Panc1 (cell line): ENCODE data around the gene MOB2. TPM values are rescaled to one million over a fixed set of nuclear protein-coding genes. Genes with fewer than 3 reads are reported as not detected.
"Not testable (repeated sequence)": the region's sequence is repeated elsewhere in the genome, so short reads cannot be mapped to it uniquely, and the experiment has no call there.

Experiments used
- ATAC-seq: fragments of 200-7000 bp; cut with Tn5 transposase; 2 replicates; pipeline ENCODE4 v1.9.1; 2020; ENCODE audit warnings: mild to moderate bottlenecking, moderate library complexity
- BruUV-seq: library from RNA; stranded (reverse); fragments of 400-500 nt; replicated peaks from 2 replicates; lab custom pipeline; 2021; lab: Mats Ljungman, UMichigan
- CTCF ChIA-PET: fragments of 300-600 bp; sonication (Branson Sonifier 250); formaldehyde crosslinking; loops from one replicate; lab custom pipeline; 2022; ENCODE audit warnings: antibody characterized with exemption; lab: Charles Lee
- POLR2A ChIA-PET: fragments of 300-600 bp; sonication (Branson Sonifier 250); formaldehyde crosslinking; loops from one replicate; lab custom pipeline; 2022; ENCODE audit warnings: antibody characterized with exemption; lab: Charles Lee
- DNase-seq: peaks from one replicate; pipeline ENCODE4 v3.0.0-alpha.2; 2010; ENCODE audit warnings: low read depth, low spot score
- H3K27ac ChIP-seq: 2 replicates; pipeline ENCODE4 v1.5.1; 2011; ENCODE audit warnings: mild to moderate bottlenecking, low read length, inconsistent platforms
- H3K27me3 ChIP-seq: fragments of 200-500 bp; sonication (Bioruptor generic); 2 replicates; pipeline ENCODE4 v1.6.0; 2014; ENCODE audit warnings: low read length, inconsistent platforms; ENCODE audit not compliant: control insufficient read depth, insufficient read depth
- H3K36me3 ChIP-seq: fragments of 200-500 bp; sonication (Bioruptor generic); 2 replicates; pipeline ENCODE4 v1.5.1; 2014; ENCODE audit warnings: inconsistent platforms, mild to moderate bottlenecking, low read length, moderate library complexity; ENCODE audit not compliant: control insufficient read depth, insufficient read depth
- H3K4me1 ChIP-seq: 2 replicates; pipeline ENCODE4 v1.5.1; 2011; ENCODE audit warnings: inconsistent platforms, mild to moderate bottlenecking, low read length, moderate library complexity; ENCODE audit not compliant: control insufficient read depth, insufficient read depth
- H3K4me3 ChIP-seq, 2 experiments: 2 replicates each; pipeline ENCODE4 v1.5.1; 2011 to 2012; ENCODE audit warnings: low read depth in 2 of 2, low read length in 2 of 2, mild to moderate bottlenecking in 2 of 2, inconsistent platforms in 1 of 2, moderate library complexity in 1 of 2
- H3K9me3 ChIP-seq: fragments of 200-500 bp; sonication (Bioruptor generic); 2 replicates; pipeline ENCODE4 v1.5.1; 2014; ENCODE audit warnings: low read depth, mild to moderate bottlenecking, inconsistent platforms, low read length, moderate library complexity; ENCODE audit not compliant: control insufficient read depth, insufficient read depth
- POLR2AphosphoS5 ChIP-seq: IDR thresholded peaks from 2 replicates; pipeline ENCODE4 v1.6.1; 2012; ENCODE audit warnings: mild to moderate bottlenecking, low read depth, low read length, moderate library complexity
- REST ChIP-seq, 2 experiments: IDR thresholded peaks; 2 replicates each; pipeline ENCODE4 v1.6.1; 2011 to 2012; ENCODE audit warnings: low read depth in 2 of 2, control low read depth in 1 of 2, low read length in 1 of 2, mild to moderate bottlenecking in 1 of 2, moderate library complexity in 1 of 2; ENCODE audit not compliant: insufficient read depth in 1 of 2
- SIN3A ChIP-seq: IDR thresholded peaks from 2 replicates; pipeline ENCODE4 v1.6.1; 2012; ENCODE audit warnings: low read depth, mild to moderate bottlenecking, low read length, moderate library complexity, borderline replicate concordance; ENCODE audit not compliant: insufficient read depth
- TCF7L2 ChIP-seq: IDR thresholded peaks from 2 replicates; pipeline ENCODE4 v1.6.1; 2011; ENCODE audit warnings: mild to moderate bottlenecking, low read depth, low read length, inconsistent platforms
- in situ Hi-C: cut with HindIII; loops from 2 replicates; pipeline ENCODE4 v1.10.0; 2016; ENCODE audit warnings: low sequenced_read_pairs, low pct_unique_long_range_greater_than_20kb
- intact Hi-C: fragments of 100-400 bp; cut with micrococcal nuclease; formaldehyde crosslinking; loops from one replicate; pipeline ENCODE4 v1.10.0; 2022; ENCODE audit not compliant: unreplicated experiment
- total RNA-seq: library from RNA; stranded (reverse); gene quantifications from one replicate; pipeline ENCODE4 v1.2.1, GENCODE V29; 2021; ENCODE audit not compliant: unreplicated experiment
- TF ChIP-seq, protein P1 (sequence below): fragments of 450-650 bp; IDR thresholded peaks from 2 replicates; pipeline ENCODE4 v1.5.1; 2017; ENCODE audit warnings: mild to moderate bottlenecking

Gene MOB2
- total RNA-seq, 1 experiment from 2014 or later, result 51.2 TPM

DNA sequence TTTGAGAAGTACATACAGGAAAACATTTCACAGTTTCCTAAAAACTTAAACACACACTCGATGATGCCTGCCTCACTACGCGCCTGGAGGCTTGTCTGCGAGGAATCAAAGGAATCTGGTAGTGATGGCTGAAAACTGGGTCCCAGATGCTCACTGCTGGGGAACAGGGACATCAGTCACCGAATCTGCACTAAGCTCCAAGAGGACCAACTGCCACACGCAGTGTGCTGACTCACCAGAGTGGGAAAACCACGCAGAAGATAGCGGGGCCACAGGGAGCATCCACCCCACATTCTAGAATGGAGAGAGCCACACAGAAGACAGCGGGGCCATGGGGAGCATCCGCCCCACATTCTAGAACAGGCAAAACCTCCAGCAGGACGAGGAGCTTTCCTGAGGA, 24.3 kb upstream of the MOB2 start:
- intact Hi-C loops, result loop anchor here (10.0 kb wide), 2 partner anchors 206 to 306 kb away; partner anchors contain the start of gene TOLLIP
- Histone ChIP-seq H3K4me1 (peaks cover 36% of the 10 kb centered on the region), H3K4me3 (no peak overlapping the region), H3K36me3 (no peaks in the 10 kb centered on the region), H3K9me3 (no peaks in the 10 kb centered on the region), H3K27me3 (no peaks in the 10 kb centered on the region), H3K27ac (no peak overlapping the region)
- CTCF ChIA-PET, result no interaction called here
- BruUV-seq, result no TSS peak
- no peak for TF ChIP-seq REST (IDR thresholded peaks at IDR 0.05; ENCODE audit: insufficient read depth in 1 of 2, low read depth in 2 of 2, low read length in 1 of 2)
- no peak for TF ChIP-seq POLR2AphosphoS5
- TF ChIP-seq TCF7L2, result no peak
- TF ChIP-seq, protein P1, sequence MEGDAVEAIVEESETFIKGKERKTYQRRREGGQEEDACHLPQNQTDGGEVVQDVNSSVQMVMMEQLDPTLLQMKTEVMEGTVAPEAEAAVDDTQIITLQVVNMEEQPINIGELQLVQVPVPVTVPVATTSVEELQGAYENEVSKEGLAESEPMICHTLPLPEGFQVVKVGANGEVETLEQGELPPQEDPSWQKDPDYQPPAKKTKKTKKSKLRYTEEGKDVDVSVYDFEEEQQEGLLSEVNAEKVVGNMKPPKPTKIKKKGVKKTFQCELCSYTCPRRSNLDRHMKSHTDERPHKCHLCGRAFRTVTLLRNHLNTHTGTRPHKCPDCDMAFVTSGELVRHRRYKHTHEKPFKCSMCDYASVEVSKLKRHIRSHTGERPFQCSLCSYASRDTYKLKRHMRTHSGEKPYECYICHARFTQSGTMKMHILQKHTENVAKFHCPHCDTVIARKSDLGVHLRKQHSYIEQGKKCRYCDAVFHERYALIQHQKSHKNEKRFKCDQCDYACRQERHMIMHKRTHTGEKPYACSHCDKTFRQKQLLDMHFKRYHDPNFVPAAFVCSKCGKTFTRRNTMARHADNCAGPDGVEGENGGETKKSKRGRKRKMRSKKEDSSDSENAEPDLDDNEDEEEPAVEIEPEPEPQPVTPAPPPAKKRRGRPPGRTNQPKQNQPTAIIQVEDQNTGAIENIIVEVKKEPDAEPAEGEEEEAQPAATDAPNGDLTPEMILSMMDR, result no peak
- TF ChIP-seq SIN3A, result no peak
- DNase-seq (no peak), ATAC-seq (no peak)
- in situ Hi-C loops, result no loop called here
- POLR2A ChIA-PET, result interaction anchor here (0.6 kb wide), 1 partner anchor 128 kb away, joined by 3 read pairs; no protein-coding TSS in a partner anchor

GRCh38 chr11:1510351-1510750, 23.8 kb upstream of the MOB2 start:
- BruUV-seq, H3K9me3 ChIP-seq, ATAC-seq, H3K36me3 ChIP-seq, POLR2A ChIA-PET, CTCF ChIA-PET, H3K27ac ChIP-seq, DNase-seq, H3K4me3 ChIP-seq, H3K27me3 ChIP-seq, in situ Hi-C loops: not testable (repeated sequence)
- intact Hi-C loops, result loop anchor here (10.0 kb wide), 2 partner anchors 206 to 306 kb away; partner anchors contain the start of gene TOLLIP
- H3K4me1 ChIP-seq, result peaks cover 31% of the 10 kb centered on the region

DNA sequence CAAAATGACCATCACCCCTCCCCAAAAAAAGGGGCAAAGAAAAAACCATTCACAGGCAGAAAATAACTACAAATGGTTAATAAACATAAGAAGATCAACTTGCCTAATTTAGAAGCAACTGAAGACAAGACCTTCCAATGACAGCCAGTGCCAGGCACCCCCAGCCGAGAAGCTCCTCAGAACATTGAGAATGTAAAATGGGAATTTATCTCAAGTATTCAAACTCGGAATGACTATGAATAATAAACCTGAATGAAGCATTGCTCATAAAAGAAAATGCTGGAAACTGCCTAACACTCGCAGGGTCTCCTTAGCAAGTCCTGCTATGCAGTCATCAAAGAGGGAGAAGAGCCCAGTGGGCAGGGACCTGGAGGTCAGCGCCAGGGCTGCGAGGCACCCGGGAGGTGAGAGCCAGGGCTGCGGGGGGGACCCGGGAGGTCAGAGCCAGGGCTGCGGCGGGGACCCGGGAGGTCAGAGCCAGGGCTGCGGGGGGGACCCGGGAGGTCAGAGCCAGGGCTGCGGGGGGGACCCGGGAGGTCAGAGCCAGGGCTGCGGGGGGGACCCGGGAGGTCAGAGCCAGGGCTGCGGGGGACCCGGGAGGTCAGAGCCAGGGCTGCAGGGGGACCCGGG, 23.2 kb upstream of the MOB2 start:
- peaks cover 26% of the 10 kb centered on the region for H3K4me1 ChIP-seq
- no peaks in the 10 kb centered on the region for H3K27me3 ChIP-seq
- no peaks in the 10 kb centered on the region for H3K9me3 ChIP-seq
- ChIA-PET POLR2A (no interaction called here), CTCF (no interaction called here)
- no TSS peak for BruUV-seq
- no peaks in the 10 kb centered on the region for H3K36me3 ChIP-seq
- ATAC-seq (no peak), DNase-seq (no peak)
- intact Hi-C loops (loop anchor here (10.0 kb wide), 2 partner anchors 205 to 305 kb away; partner anchors contain the start of gene TOLLIP), in situ Hi-C loops (no loop called here)
- no peak overlapping the region for H3K27ac ChIP-seq
- H3K4me3 ChIP-seq, result no peak overlapping the region
- TF ChIP-seq TCF7L2 (no peak), SIN3A (no peak), POLR2AphosphoS5 (no peak), REST (IDR thresholded peaks at IDR 0.05; ENCODE audit: insufficient read depth in 1 of 2, low read depth in 2 of 2, low read length in 1 of 2) (no peak)
- TF ChIP-seq, protein P1, result no peak
